Body of pancreas (tissue), 4 donors: ENCODE measurements around the gene SNX24. TPM values are rescaled to one million over a fixed set of nuclear protein-coding genes. Genes with fewer than 3 reads are reported as not detected.

Experiments used
- ATAC-seq: fragments of 150-250 bp; one replicate; pipeline ENCODE4 v1.9.1; 2016
- DNase-seq, 4 donors: peaks; one replicate each; pipeline ENCODE4 v3.0.0-alpha.2; 2019
- H3K27ac ChIP-seq, 4 donors: fragments of 200-600 bp; sonication (generic); 1 replicate in 3 of 4; 2 replicates in 1 of 4; pipeline versions ENCODE4 v1.5.1 to v1.6.1; 2016 to 2019; ENCODE audit warnings: mild to moderate bottlenecking in 1 of 4, mixed read lengths in 1 of 4, moderate library complexity in 1 of 4
- H3K27me3 ChIP-seq, 2 donors: fragments of 200-600 bp; sonication (generic); one replicate each; pipeline ENCODE4 v1.6.0; 2016; ENCODE audit warnings: mild to moderate bottlenecking in 1 of 2
- H3K36me3 ChIP-seq, 2 donors: fragments of 200-600 bp; sonication (generic); replicated peaks in 1 of 2; 2 replicates each; pipeline ENCODE4 v1.5.1; 2016; ENCODE audit warnings: low read depth in 2 of 2; ENCODE audit not compliant: insufficient read depth in 1 of 2
- H3K4me1 ChIP-seq: fragments of 200-600 bp; sonication (generic); one replicate; pipeline ENCODE4 v1.6.0; 2016
- H3K4me3 ChIP-seq, 2 donors: fragments of 200-600 bp; sonication (generic); 1 replicate in 1 of 2; 2 replicates in 1 of 2; pipeline ENCODE4 v1.5.1; 2016 to 2019
- H3K9me3 ChIP-seq, 3 donors: fragments of 200-600 bp; sonication (generic); 1 replicate in 2 of 3; 2 replicates in 1 of 3; pipeline ENCODE4 v1.5.1; 2016
- POLR2A ChIP-seq, 3 donors: fragments of 450-650 bp; IDR thresholded peaks; one replicate each; pipeline ENCODE4 v1.6.1; 2016; ENCODE audit warnings: antibody characterized with exemption in 3 of 3, mild to moderate bottlenecking in 2 of 3
- WGBS, 2 donors: methylation state at CpG; one replicate each; pipeline ENCODE4 v1.1.5; 2017; 5-methylcytosine and 5-hydroxymethylcytosine counted together
- intact Hi-C: fragments of 100-400 bp; cut with DNase I; formaldehyde crosslinking; loops from one replicate; pipeline ENCODE4 v1.15.1; 2023
- total RNA-seq, 2 donors: library from RNA; depleted of rRNA; stranded (reverse); fragments of >200 nt; gene quantifications; one replicate each; pipeline ENCODE4 v1.1.0, GENCODE V29; 2016
- TF ChIP-seq, protein P1 (sequence below), 7 experiments: fragments of 450-650 bp in 4 of 7; fragments of 200-600 bp in 3 of 7; sonication (generic) in 3 of 7; IDR thresholded peaks; one replicate each; pipeline ENCODE4 v1.5.1; 2016 to 2019; ENCODE audit warnings: antibody characterized with exemption in 7 of 7

SNX24 gene
- total RNA-seq, 2 donors from 2014 or later, result 6.7 to 19.1 TPM

GRCh38 chr5:122897283-122897602 is 51.8 kb downstream of the SNX24 start:
- Histone ChIP-seq H3K36me3 (no peaks in the 10 kb centered on the region), H3K27me3 (no peaks in the 10 kb centered on the region), H3K9me3 (no peaks in the 10 kb centered on the region), H3K4me1 (no peaks in the 10 kb centered on the region), H3K27ac (no peak overlapping the region), H3K4me3 (no peak overlapping the region)
- DNase-seq (no peak), ATAC-seq (no peak)
- intact Hi-C loops, result no loop called here
- TF ChIP-seq, protein P1, sequence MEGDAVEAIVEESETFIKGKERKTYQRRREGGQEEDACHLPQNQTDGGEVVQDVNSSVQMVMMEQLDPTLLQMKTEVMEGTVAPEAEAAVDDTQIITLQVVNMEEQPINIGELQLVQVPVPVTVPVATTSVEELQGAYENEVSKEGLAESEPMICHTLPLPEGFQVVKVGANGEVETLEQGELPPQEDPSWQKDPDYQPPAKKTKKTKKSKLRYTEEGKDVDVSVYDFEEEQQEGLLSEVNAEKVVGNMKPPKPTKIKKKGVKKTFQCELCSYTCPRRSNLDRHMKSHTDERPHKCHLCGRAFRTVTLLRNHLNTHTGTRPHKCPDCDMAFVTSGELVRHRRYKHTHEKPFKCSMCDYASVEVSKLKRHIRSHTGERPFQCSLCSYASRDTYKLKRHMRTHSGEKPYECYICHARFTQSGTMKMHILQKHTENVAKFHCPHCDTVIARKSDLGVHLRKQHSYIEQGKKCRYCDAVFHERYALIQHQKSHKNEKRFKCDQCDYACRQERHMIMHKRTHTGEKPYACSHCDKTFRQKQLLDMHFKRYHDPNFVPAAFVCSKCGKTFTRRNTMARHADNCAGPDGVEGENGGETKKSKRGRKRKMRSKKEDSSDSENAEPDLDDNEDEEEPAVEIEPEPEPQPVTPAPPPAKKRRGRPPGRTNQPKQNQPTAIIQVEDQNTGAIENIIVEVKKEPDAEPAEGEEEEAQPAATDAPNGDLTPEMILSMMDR (IDR thresholded peaks at IDR 0.05), result no peak
- TF ChIP-seq POLR2A (IDR thresholded peaks at IDR 0.05), result no peak

DNA sequence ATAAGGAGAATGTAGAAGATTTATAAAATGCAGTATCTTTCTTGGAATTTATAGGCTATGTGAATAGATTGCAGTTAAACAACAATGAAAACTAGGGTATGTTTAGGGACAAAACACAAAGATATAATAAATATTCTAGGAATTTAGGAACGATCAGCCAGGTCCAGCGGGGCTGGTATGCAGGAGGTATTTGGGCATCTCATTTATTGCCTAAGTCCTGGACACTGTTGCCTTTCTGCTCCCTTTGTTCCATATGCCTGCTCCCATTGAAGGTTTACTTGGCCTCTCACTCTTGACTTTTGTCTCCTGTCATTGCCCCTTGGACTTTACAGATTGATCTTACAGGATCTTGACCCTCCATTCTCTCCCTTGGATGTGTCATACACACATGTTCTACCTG is 55.9 kb downstream of the SNX24 start:
- ATAC-seq, result no peak
- no peaks in the 10 kb centered on the region for H3K36me3 ChIP-seq
- H3K9me3 ChIP-seq, result no peaks in the 10 kb centered on the region
- WGBS, 2 donors, result 68 to 77% methylated on average over 2 of the region's 2 CpGs
- H3K27ac ChIP-seq, result no peak overlapping the region
- no peak overlapping the region for H3K4me3 ChIP-seq
- H3K27me3 ChIP-seq, result no peaks in the 10 kb centered on the region
- intact Hi-C loops, result loop anchor here (10.0 kb wide), 1 partner anchor 103 kb away; no protein-coding TSS in a partner anchor
- TF ChIP-seq, protein P1 (IDR thresholded peaks at IDR 0.05), result no peak
- no peak for TF ChIP-seq POLR2A (IDR thresholded peaks at IDR 0.05)
- DNase-seq, result no peak
- no peaks in the 10 kb centered on the region for H3K4me1 ChIP-seq

DNA sequence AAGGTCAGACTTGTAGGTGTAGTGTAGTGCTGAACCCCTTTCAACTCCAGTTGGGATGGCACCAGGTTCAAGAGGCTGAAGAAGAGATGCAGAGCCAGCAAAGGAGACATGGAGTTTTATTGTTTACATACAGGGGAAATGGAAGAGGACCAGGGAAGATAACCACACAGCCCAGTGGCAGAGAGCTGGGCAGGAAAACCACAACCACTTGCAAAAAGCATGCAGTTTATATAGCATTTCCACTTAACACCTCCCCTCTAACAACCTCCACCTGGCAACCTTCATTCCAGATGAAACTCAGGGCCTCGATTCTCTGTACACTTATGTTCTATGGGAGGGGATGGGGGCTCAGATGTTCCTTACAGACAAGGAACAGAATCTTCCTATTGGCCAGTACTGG is 56.9 kb downstream of the SNX24 start:
- TF ChIP-seq, protein P1 (IDR thresholded peaks at IDR 0.05), result no peak
- TF ChIP-seq POLR2A (IDR thresholded peaks at IDR 0.05), result no peak
- H3K27me3 ChIP-seq, result no peaks in the 10 kb centered on the region
- H3K9me3 ChIP-seq, result no peaks in the 10 kb centered on the region
- H3K4me3 ChIP-seq, result no peak overlapping the region
- no peaks in the 10 kb centered on the region for H3K36me3 ChIP-seq
- H3K4me1 ChIP-seq, result no peaks in the 10 kb centered on the region
- DNase-seq, result no peak
- no peak for ATAC-seq
- no peak overlapping the region for H3K27ac ChIP-seq
- WGBS, 2 donors, result 65 to 100% methylated on average over 1 of the region's 1 CpG
- intact Hi-C loops, result loop anchor here (10.0 kb wide), 1 partner anchor 103 kb away; no protein-coding TSS in a partner anchor

DNA sequence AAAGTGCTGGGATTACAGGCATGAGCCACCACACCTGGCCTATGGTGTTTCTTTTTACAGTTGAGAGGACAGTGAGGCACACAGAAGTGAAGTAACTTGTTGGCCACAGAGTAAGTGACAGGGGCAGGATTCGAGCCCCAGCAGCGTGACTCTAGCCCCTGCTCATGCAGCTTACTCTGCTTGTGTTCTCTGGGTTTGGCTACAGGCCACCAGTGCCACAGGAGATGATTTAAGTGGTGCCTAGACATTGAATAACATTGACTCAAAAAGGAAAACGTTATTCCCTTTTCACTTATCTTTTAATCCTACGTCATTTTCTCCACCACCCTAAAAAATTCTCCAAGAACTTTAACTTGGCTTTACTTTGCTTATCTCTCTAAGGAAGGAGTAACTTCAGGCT is 61.4 kb downstream of the SNX24 start:
- ATAC-seq (no peak), DNase-seq (no peak)
- Histone ChIP-seq H3K4me3 (no peak overlapping the region), H3K27me3 (no peaks in the 10 kb centered on the region), H3K36me3 (no peaks in the 10 kb centered on the region), H3K9me3 (no peaks in the 10 kb centered on the region), H3K4me1 (no peaks in the 10 kb centered on the region), H3K27ac (no peak overlapping the region)
- whole genome bisulfite sequencing, 2 donors, result 64 to 74% methylated on average over 4 of the region's 4 CpGs
- intact Hi-C loops, result loop anchor here (10.0 kb wide), 1 partner anchor 98 kb away; no protein-coding TSS in a partner anchor
- TF ChIP-seq POLR2A (IDR thresholded peaks at IDR 0.05), result no peak
- TF ChIP-seq, protein P1 (IDR thresholded peaks at IDR 0.05), result no peak

- ATAC-seq, result no peak
These were observed 61.9 kb downstream of the SNX24 start for GRCh38 chr5:122907276-122907675.

More at GRCh38 chr5:122907276-122907675, 61.9 kb downstream of the SNX24 start:
- no peak for DNase-seq
- 74 to 76% methylated on average over 3 of the region's 3 CpGs for WGBS, 2 donors
- intact Hi-C loops, result loop anchor here (10.0 kb wide), 1 partner anchor 98 kb away; no protein-coding TSS in a partner anchor
- no peak overlapping the region for H3K27ac ChIP-seq
- TF ChIP-seq, protein P1 (IDR thresholded peaks at IDR 0.05), result no peak
- TF ChIP-seq POLR2A (IDR thresholded peaks at IDR 0.05), result no peak
- no peaks in the 10 kb centered on the region for H3K36me3 ChIP-seq
- no peaks in the 10 kb centered on the region for H3K27me3 ChIP-seq
- no peaks in the 10 kb centered on the region for H3K9me3 ChIP-seq
- H3K4me3 ChIP-seq, result no peak overlapping the region
- no peaks in the 10 kb centered on the region for H3K4me1 ChIP-seq
